Ishikawa (cell line): ENCODE results near the gene ITPR2.

Experiments
- CREB1 ChIP-seq: IDR thresholded peaks from 2 replicates; pipeline ENCODE4 v1.6.1; 2012; ENCODE audit warnings: low read depth
- EGR1 ChIP-seq: IDR thresholded peaks from 2 replicates; pipeline ENCODE4 v1.6.1; 2012
- EP300 ChIP-seq: IDR thresholded peaks from 2 replicates; pipeline ENCODE4 v1.6.1; 2012; ENCODE audit warnings: borderline replicate concordance
- FOXM1 ChIP-seq: IDR thresholded peaks from 2 replicates; pipeline ENCODE4 v1.6.1; 2012; ENCODE audit warnings: low read depth, borderline replicate concordance
- NFIC ChIP-seq: IDR thresholded peaks from 2 replicates; pipeline ENCODE4 v1.6.1; 2012
- RAD21 ChIP-seq: IDR thresholded peaks from 2 replicates; pipeline ENCODE4 v1.6.1; 2012; ENCODE audit warnings: low read depth
- REST ChIP-seq: IDR thresholded peaks from 2 replicates; pipeline ENCODE4 v1.6.1; 2012; ENCODE audit warnings: low read depth, mild to moderate bottlenecking
- TAF1 ChIP-seq: IDR thresholded peaks from 2 replicates; pipeline ENCODE4 v1.6.1; 2012; ENCODE audit warnings: low read depth, mild to moderate bottlenecking
- TEAD4 ChIP-seq: IDR thresholded peaks from 2 replicates; pipeline ENCODE4 v1.6.1; 2012
- USF1 ChIP-seq: IDR thresholded peaks from 2 replicates; pipeline ENCODE4 v1.6.1; 2012
- YY1 ChIP-seq: IDR thresholded peaks from 2 replicates; pipeline ENCODE4 v1.6.1; 2012; ENCODE audit warnings: low read depth
- ZBTB7A ChIP-seq: IDR thresholded peaks from 2 replicates; pipeline ENCODE4 v1.6.1; 2012; ENCODE audit warnings: low read depth
- TF ChIP-seq, protein P1 (sequence below): IDR thresholded peaks from 2 replicates; pipeline ENCODE4 v1.6.1; 2012

DNA sequence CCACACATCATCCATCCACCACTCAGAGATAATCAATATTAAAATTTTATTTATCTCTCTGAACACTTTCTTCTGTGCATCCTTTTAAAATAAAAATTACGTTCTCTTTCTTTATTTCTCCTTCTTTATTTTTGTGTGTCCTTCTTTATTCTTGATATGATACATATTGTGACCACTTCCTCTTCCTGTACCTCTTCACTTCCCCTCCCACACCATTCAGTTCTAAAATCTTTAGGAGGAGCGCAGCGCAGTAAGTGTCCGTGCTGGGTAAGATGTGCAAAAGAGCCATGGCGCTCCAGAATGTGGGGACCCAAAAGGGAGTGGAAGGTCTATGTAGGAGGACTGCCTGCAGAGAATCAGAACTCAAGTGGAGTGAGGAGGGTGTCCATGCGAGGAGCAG is 256.7 kb downstream of the ITPR2 start:
- TF ChIP-seq, protein P1, sequence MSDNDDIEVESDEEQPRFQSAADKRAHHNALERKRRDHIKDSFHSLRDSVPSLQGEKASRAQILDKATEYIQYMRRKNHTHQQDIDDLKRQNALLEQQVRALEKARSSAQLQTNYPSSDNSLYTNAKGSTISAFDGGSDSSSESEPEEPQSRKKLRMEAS, result no peak
- TF ChIP-seq EP300, result no peak
- no peak for TF ChIP-seq TAF1
- TF ChIP-seq REST, result no peak
- TF ChIP-seq YY1, result no peak
- TF ChIP-seq TEAD4, result no peak
- TF ChIP-seq CREB1, result no peak
- no peak for TF ChIP-seq RAD21
- TF ChIP-seq NFIC, result no peak
- no peak for TF ChIP-seq FOXM1
- no peak for TF ChIP-seq EGR1
- TF ChIP-seq USF1, result no peak
- no peak for TF ChIP-seq ZBTB7A
